Measurements from ENCODE around the gene CHD8.

CHD8 gene

GRCh38 chr14:21356511-21356910, 99.4 kb downstream of the CHD8 start:
- DNase-seq, result no peak

- peak; percentile 4 to 59 for DNase-seq
Observed at GRCh38 chr14:21352587-21352986, 103.3 kb downstream of the CHD8 start.

DNA sequence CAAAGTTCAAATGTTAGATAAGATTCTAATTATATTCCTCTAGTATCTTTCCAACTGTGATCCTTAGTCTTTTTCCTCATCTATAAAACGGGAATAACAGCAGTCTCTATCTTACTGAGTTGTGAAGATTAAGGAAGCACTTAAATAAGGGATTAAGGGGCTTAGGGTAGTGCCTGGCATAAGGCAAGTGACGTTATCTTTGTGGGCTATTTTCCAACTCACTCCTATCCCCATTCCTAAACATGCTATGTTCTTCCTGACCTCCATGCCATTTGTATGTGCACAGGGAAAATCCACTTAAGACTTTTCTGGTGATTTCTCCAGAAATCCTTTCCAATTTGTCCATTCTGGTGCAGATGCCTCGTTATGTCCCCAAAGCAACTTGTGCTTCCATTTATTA, 105.4 kb downstream of the CHD8 start:
- DNase-seq, result no peak

- DNase-seq, result no peak
Observed at GRCh38 chr14:21347201-21347600, 108.7 kb downstream of the CHD8 start.

DNA sequence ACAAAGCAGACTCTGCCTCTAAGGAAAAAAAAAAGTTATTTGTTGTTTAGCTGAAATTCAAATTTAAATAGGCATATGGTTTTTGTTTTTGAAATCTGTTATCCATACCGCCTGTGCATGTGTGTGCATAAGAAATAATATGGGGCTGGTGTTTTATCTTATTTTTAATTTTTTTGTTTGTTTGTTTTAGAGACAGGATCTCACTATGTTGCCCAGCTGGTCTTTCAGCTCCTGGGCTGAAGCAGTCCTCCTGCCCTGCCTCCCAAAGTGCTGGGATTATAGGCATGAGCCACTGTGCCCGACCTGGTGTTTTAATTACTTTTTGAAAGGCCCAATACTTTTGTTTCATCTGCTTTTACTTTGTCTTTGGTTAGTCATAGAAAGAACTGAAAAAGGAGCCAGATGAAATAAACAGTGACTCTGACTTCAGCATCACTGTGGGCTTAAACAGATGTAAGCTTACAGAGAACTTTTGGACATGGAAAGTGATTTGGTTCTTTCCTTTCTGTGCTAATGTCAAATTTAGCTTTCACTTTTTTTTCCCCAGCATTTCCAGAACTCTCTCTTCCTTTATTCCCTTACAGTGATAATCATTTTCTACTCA, 109.3 kb downstream of the CHD8 start:
- no peak for DNase-seq

GRCh38 chr14:21343035-21343794, 112.7 kb downstream of the CHD8 start:
- no peak for DNase-seq
